PFSK-1 (cell line): ENCODE results near the gene IRAK1.

Experiments used
- FOXP2 ChIP-seq: optimal IDR thresholded peaks from 2 replicates; pipeline ENCODE3; 2011; ENCODE audit warnings: borderline replicate concordance, control low read depth, inconsistent platforms; ENCODE audit not compliant: insufficient read depth; ENCODE audit errors: extremely low read length, extremely low read depth
- POLR2AphosphoS5 ChIP-seq: IDR thresholded peaks from 2 replicates; pipeline ENCODE4 v1.6.1; 2012; ENCODE audit warnings: low read depth, mild to moderate bottlenecking, control low read depth, low read length, moderate library complexity
- SIN3A ChIP-seq: IDR thresholded peaks from 2 replicates; pipeline ENCODE4 v1.6.1; 2012; ENCODE audit warnings: mild to moderate bottlenecking, low read length, moderate library complexity, borderline replicate concordance; ENCODE audit not compliant: insufficient read depth
- TAF1 ChIP-seq: IDR thresholded peaks from 2 replicates; pipeline ENCODE4 v1.6.1; 2012; ENCODE audit warnings: low read length, control low read depth, borderline replicate concordance; ENCODE audit not compliant: insufficient read depth
- TF ChIP-seq, protein P1 (sequence below), 2 experiments: IDR thresholded peaks; 2 replicates each; pipeline versions ENCODE4 v1.6.1 to v1.8.0; 2011 to 2012; ENCODE audit warnings: low read depth in 2 of 2, low read length in 2 of 2, control low read depth in 1 of 2, inconsistent platforms in 1 of 2, mild to moderate bottlenecking in 1 of 2, moderate library complexity in 1 of 2; ENCODE audit not compliant: insufficient read depth in 1 of 2

DNA sequence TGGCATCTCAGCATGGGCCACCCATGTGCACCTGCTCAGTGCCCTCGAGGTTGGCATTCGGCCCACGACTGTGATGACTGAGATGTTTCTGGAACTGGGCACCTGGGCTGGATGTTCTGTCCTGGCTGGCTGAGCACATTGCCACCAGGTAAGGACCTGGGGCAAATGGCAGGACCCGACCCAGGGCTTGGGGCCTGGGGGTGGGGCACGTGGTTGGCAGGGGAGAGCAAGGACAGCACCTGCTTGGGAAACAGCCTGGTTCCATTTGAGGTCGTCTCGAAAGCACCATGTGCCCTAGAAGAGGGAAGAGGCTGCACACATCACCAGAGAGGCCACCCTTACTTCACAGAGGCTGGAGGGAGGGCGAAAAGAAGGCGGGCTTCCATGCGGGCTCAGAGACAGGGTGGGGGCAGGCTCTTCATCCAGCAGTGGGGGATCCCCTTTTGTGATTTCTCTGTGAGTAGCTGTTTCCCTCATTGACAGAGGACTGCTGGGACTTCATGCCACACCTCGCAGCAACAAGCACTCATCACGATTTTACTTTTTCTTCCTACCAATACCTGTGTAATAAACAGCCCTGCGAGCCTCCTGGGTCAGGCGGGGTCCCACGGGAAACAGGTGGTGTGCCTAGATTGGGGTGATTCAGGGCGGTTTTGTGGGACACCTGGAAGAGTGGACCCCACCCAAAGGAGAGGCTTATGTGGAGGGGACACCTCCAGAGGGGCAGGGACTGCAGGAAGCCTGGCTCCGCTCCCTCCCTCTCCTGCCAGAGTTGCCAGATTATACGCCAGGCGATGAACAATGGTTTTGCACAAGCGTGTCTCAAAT, 35.1 kb downstream of the IRAK1 start:
- TF ChIP-seq, protein P1, sequence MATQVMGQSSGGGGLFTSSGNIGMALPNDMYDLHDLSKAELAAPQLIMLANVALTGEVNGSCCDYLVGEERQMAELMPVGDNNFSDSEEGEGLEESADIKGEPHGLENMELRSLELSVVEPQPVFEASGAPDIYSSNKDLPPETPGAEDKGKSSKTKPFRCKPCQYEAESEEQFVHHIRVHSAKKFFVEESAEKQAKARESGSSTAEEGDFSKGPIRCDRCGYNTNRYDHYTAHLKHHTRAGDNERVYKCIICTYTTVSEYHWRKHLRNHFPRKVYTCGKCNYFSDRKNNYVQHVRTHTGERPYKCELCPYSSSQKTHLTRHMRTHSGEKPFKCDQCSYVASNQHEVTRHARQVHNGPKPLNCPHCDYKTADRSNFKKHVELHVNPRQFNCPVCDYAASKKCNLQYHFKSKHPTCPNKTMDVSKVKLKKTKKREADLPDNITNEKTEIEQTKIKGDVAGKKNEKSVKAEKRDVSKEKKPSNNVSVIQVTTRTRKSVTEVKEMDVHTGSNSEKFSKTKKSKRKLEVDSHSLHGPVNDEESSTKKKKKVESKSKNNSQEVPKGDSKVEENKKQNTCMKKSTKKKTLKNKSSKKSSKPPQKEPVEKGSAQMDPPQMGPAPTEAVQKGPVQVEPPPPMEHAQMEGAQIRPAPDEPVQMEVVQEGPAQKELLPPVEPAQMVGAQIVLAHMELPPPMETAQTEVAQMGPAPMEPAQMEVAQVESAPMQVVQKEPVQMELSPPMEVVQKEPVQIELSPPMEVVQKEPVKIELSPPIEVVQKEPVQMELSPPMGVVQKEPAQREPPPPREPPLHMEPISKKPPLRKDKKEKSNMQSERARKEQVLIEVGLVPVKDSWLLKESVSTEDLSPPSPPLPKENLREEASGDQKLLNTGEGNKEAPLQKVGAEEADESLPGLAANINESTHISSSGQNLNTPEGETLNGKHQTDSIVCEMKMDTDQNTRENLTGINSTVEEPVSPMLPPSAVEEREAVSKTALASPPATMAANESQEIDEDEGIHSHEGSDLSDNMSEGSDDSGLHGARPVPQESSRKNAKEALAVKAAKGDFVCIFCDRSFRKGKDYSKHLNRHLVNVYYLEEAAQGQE (IDR thresholded peaks at IDR 0.05; ENCODE audit: insufficient read depth in 1 of 2, low read depth in 2 of 2, low read length in 2 of 2), result no peak
- TF ChIP-seq POLR2AphosphoS5 (no peak), SIN3A (no peak), TAF1 (no peak), FOXP2 (no peak)
